Lung (tissue), 12 donors: ENCODE measurements around the gene SAMD8. TPM values are rescaled to one million over a fixed set of nuclear protein-coding genes. Genes with fewer than 3 reads are reported as not detected.

Experiments
- ATAC-seq: fragments of 200-7000 bp; cut with Tn5 transposase; one replicate; pipeline ENCODE4 v1.9.1; 2020; ENCODE audit warnings: moderate number of reproducible peaks; ENCODE audit not compliant: insufficient read depth, low FRiP score
- DNase-seq, 3 donors: peaks; one replicate each; pipeline ENCODE4 v3.0.0-alpha.2; 2013 to 2017
- H3K27ac ChIP-seq, 2 donors: one replicate each; pipeline ENCODE4 v1.5.1; 2013; ENCODE audit warnings: mild to moderate bottlenecking in 2 of 2, moderate library complexity in 2 of 2, control low read depth in 1 of 2, inconsistent platforms in 1 of 2, low read depth in 1 of 2, low read length in 1 of 2
- H3K27me3 ChIP-seq, 3 donors: one replicate each; pipeline ENCODE4 v1.5.1; 2013; ENCODE audit warnings: low read length in 2 of 3; ENCODE audit not compliant: control insufficient read depth in 3 of 3, insufficient read depth in 3 of 3
- H3K36me3 ChIP-seq, 4 donors: one replicate each; pipeline ENCODE4 v1.5.1; 2013; ENCODE audit warnings: low read length in 4 of 4, mild to moderate bottlenecking in 1 of 4, moderate library complexity in 1 of 4; ENCODE audit not compliant: control insufficient read depth in 4 of 4, insufficient read depth in 4 of 4
- H3K4me1 ChIP-seq, 5 donors: one replicate each; pipeline ENCODE4 v1.5.1; 2013; ENCODE audit warnings: low read length in 5 of 5, mild to moderate bottlenecking in 2 of 5, moderate library complexity in 1 of 5; ENCODE audit not compliant: control insufficient read depth in 5 of 5, insufficient read depth in 5 of 5
- H3K4me3 ChIP-seq: one replicate; pipeline ENCODE4 v1.5.1; 2013; ENCODE audit warnings: mild to moderate bottlenecking, control low read depth, moderate library complexity
- H3K9ac ChIP-seq, 2 donors: one replicate each; pipeline ENCODE4 v1.5.1; 2013; ENCODE audit warnings: low read length in 2 of 2, control low read depth in 1 of 2; ENCODE audit not compliant: insufficient read depth in 1 of 2
- H3K9me3 ChIP-seq, 4 donors: one replicate each; pipeline ENCODE4 v1.5.1; 2013; ENCODE audit warnings: low read length in 3 of 4, mild to moderate bottlenecking in 1 of 4, moderate library complexity in 1 of 4; ENCODE audit not compliant: control insufficient read depth in 4 of 4, insufficient read depth in 3 of 4
- CTCF ChIP-seq: IDR thresholded peaks from 2 replicates; pipeline ENCODE4 v1.5.1; 2012; ENCODE audit warnings: mild to moderate bottlenecking; ENCODE audit errors: control extremely low read depth, extremely low read depth
- WGBS, 2 donors: extraction: QIAGEN DNeasy Blood & Tissue Kit; methylation state at CpG; one replicate each; pipeline ENCODE4 v1.1.7; 2013; 5-methylcytosine and 5-hydroxymethylcytosine counted together
- polyA plus RNA-seq, 2 donors: library from polyadenylated mRNA; stranded (reverse); fragments of 200-250 nt; gene quantifications; one replicate each; pipeline ENCODE4 v1.2.1, GENCODE V29; 2013
- total RNA-seq, 2 donors: library from RNA; depleted of rRNA in 1 of 2; stranded (reverse); fragments of >200 nt in 1 of 2; gene quantifications; one replicate each; pipeline ENCODE4 v1.2.1, GENCODE V29; 2014 to 2021
- donor health status: control.
- donor health status: control.
- donor health status: Bipolar disorder and iron deficiency.
- donor health status: healthy.
- donor health status: DM: yes; HTN: yes; CAD: no.

Gene SAMD8
- total and polyA plus RNA-seq, 4 donors: 5.5 to 29.0 (median 11.3) TPM

- H3K9ac ChIP-seq: no peak overlapping the region
- H3K9me3 ChIP-seq: no peaks in the 10 kb centered on the region
- WGBS, 2 donors: 80 to 93% methylated on average over 1 of the region's 1 CpG
Measured at GRCh38 chr10:75176736-75177135, 65.3 kb downstream of the SAMD8 start.

DNA sequence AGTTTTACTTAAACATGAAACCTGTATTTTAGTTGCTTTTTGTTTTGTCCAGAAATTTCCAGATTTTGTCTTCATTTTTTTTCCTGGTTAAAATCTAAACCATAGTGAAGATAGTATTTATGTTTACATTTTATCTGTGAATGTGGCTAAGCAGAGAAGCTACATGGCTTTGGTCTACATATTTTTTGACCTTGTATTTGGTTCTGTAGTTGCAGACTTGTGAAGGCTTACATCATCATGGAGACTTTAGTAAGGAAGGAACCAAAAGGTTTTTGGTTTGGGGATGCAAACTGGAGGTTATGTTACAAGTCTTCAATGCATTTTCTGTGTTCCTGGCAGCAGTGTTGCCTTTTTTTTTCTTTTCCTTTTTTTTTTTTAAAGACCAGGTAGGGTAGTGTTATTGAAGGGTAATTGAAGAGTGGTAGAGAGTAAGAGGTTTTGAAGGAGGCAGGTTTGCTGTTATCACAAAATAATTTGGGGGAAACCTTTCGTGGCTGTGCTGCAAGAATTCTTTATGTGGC lies 68.3 kb downstream of the SAMD8 start:
- ATAC-seq (no peak), DNase-seq (no peak)
- peaks cover 0 to 17% (median 0%) of the 10 kb centered on the region in 3 donors for H3K27me3 ChIP-seq
- no peak overlapping the region for H3K27ac ChIP-seq
- H3K4me3 ChIP-seq: no peak overlapping the region
- peaks cover 0 to 5% (median 3%) of the 10 kb centered on the region in 4 donors for H3K36me3 ChIP-seq
- 97% methylated on average over 1 of the region's 1 CpG for WGBS, 2 donors
- H3K9me3 ChIP-seq: no peaks in the 10 kb centered on the region
- TF ChIP-seq CTCF: no peak
- H3K9ac ChIP-seq: no peak overlapping the region
- H3K4me1 ChIP-seq: peaks cover 0 to 11% (median 0%) of the 10 kb centered on the region in 5 donors

More at GRCh38 chr10:75176736-75177135, 65.3 kb downstream of the SAMD8 start:
- peaks cover 0 to 11% (median 0%) of the 10 kb centered on the region in 5 donors for H3K4me1 ChIP-seq
- no peak for ATAC-seq
- TF ChIP-seq CTCF: no peak
- peaks cover 0 to 17% (median 0%) of the 10 kb centered on the region in 3 donors for H3K27me3 ChIP-seq
- DNase-seq: no peak
- no peak overlapping the region for H3K27ac ChIP-seq
- peaks cover 0 to 7% (median 2%) of the 10 kb centered on the region in 4 donors for H3K36me3 ChIP-seq
- H3K4me3 ChIP-seq: no peak overlapping the region

DNA sequence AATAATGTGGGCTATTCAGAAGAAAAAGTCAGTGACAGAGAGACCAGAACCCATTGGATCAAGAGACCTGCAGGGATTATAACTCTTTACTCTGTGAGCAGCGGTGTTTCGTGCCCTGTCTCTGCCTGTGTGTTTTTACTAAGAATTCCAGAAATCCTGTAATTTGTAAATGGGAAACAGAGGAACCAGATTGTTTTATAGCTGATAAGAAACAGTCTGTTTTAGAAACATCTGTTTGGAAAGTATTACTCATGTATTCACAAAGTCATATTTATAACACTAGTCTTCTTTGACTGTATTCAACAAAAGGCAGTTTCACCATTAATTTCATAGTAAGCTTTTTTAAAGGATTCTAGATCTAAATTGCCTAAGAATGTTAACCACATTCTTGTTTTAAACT lies 69.1 kb downstream of the SAMD8 start:
- H3K27ac ChIP-seq: no peak overlapping the region
- TF ChIP-seq CTCF: no peak
- WGBS, 2 donors: 84 to 85% methylated on average over 2 of the region's 2 CpGs
- peaks cover 0 to 5% (median 3%) of the 10 kb centered on the region in 4 donors for H3K36me3 ChIP-seq
- no peak overlapping the region for H3K4me3 ChIP-seq
- H3K9me3 ChIP-seq: no peaks in the 10 kb centered on the region
- ATAC-seq: no peak
- H3K27me3 ChIP-seq: peaks cover 0 to 17% (median 0%) of the 10 kb centered on the region in 3 donors
- no peak for DNase-seq
- peaks cover 0 to 8% (median 0%) of the 10 kb centered on the region in 5 donors for H3K4me1 ChIP-seq
- no peak overlapping the region for H3K9ac ChIP-seq

GRCh38 chr10:75181073-75181472 lies 69.6 kb downstream of the SAMD8 start:
- Histone ChIP-seq H3K27me3 (peaks cover 0 to 17% (median 0%) of the 10 kb centered on the region in 3 donors), H3K9ac (no peak overlapping the region), H3K36me3 (peaks cover 0 to 5% (median 2%) of the 10 kb centered on the region in 4 donors), H3K9me3 (no peaks in the 10 kb centered on the region), H3K4me1 (peaks cover 0 to 8% (median 0%) of the 10 kb centered on the region in 5 donors), H3K27ac (no peak overlapping the region), H3K4me3 (no peak overlapping the region)
- DNase-seq (no peak), ATAC-seq (no peak)
- WGBS, 2 donors: 95 to 98% methylated on average over 1 of the region's 1 CpG
- no peak for TF ChIP-seq CTCF
